SU-DHL-6 (cell line): ENCODE measurements around the gene ANXA10.

Experiments
- CTCF ChIP-seq: fragments of 200-600 bp; sonication (generic); IDR thresholded peaks from one replicate; pipeline ENCODE4 v1.5.1; 2017; ENCODE audit warnings: antibody characterized with exemption, mild to moderate bottlenecking, low read length, moderate library complexity; ENCODE audit not compliant: insufficient read depth, poor library complexity, severe bottlenecking
- EZH2phosphoT487 ChIP-seq: fragments of 200-600 bp; sonication (generic), shearing (Covaris generic); conservative IDR thresholded peaks from 2 replicates; pipeline ENCODE4 v1.6.1; 2018; ENCODE audit warnings: mild to moderate bottlenecking, antibody characterized with exemption, low read length, moderate library complexity, mixed read lengths

- TF ChIP-seq CTCF (no peak), EZH2phosphoT487 (no peak)
These were observed 47.0 kb upstream of the ANXA10 start for GRCh38 chr4:168045354-168045753.
